ENCODE data around the gene EPB41L4B. TPM values are rescaled to one million over a fixed set of nuclear protein-coding genes. Genes with fewer than 3 reads are reported as not detected.

EPB41L4B gene
- total and polyA plus RNA-seq, 2 of the 13 experiments (the other 11 are each of a cell fraction or from before 2014, with no cell fraction given) = 17.6 to 22.1 TPM

GRCh38 chr9:109193974-109194556 lies 126.8 kb downstream of the EPB41L4B start:
- no peaks in the 10 kb centered on the region for H3K79me2 ChIP-seq (ENCODE audit: insufficient read depth, low read length)
- H3K27ac ChIP-seq (ENCODE audit: extremely low read length, insufficient read depth, low read length) = no peak overlapping the region
- no peaks in the 10 kb centered on the region for H3K9me3 ChIP-seq (ENCODE audit: low read length)
- ChIA-PET POLR2A (no interaction called here), CTCF (ENCODE audit: low intra/inter-chr PET ratio, low total read pairs) (interaction anchor here (2.0 kb wide), 1 partner anchor 207 kb away, joined by 7 read pairs; no protein-coding TSS in a partner anchor)
- FAIRE-seq = no peak
- H3K36me3 ChIP-seq (replicated peaks in 1 of 2; ENCODE audit: control insufficient read depth in 1 of 2, insufficient read depth in 2 of 2, low read length in 2 of 2) = no peaks in the 10 kb centered on the region
- H3K9ac ChIP-seq (ENCODE audit: insufficient read depth, low read depth, low read length) = no peak overlapping the region
- WGBS (ENCODE audit: low lambda C conversion rate) = 36% methylated on average over 7 of the region's 11 CpGs
- H4K20me1 ChIP-seq (ENCODE audit: insufficient read depth, low read length) = no peaks in the 10 kb centered on the region
- no peak overlapping the region for H3K4me3 ChIP-seq (replicated peaks in 1 of 3; ENCODE audit: insufficient read depth in 1 of 3, low read depth in 2 of 3, low read length in 3 of 3)
- TF ChIP-seq EZH2 (conservative IDR thresholded peaks at IDR 0.05; ENCODE audit: low read depth, low read length) = no peak
- no peak for TF ChIP-seq SOX13 (IDR thresholded peaks at IDR 0.05)
- TF ChIP-seq SOX13 (CRISPR knock-in tag; conservative IDR thresholded peaks at IDR 0.05 in 1 of 2, IDR thresholded peaks at IDR 0.05 in 1 of 2) = no peak
- no peak for TF ChIP-seq RXRB (CRISPR knock-in tag; IDR thresholded peaks at IDR 0.05; ENCODE audit: borderline replicate concordance)
- no peak for TF ChIP-seq SIX1 (CRISPR knock-in tag; IDR thresholded peaks at IDR 0.05; ENCODE audit: borderline replicate concordance)
- no peak for TF ChIP-seq ADNP (CRISPR knock-in tag; IDR thresholded peaks at IDR 0.05)
- no peak for TF ChIP-seq MATR3 (CRISPR knock-in tag; IDR thresholded peaks at IDR 0.05)
- H3K27me3 ChIP-seq (ENCODE audit: control insufficient read depth in 1 of 2, insufficient read depth in 2 of 2, low read length in 2 of 2) = no peaks in the 10 kb centered on the region; a peak in 1 of 5 replicates
- H2AFZ ChIP-seq (ENCODE audit: low read length) = no peak overlapping the region
- BruUV-seq (replicated peaks) = no TSS peak
- 0 out of 2 replicates have a peak, but pooled peaks cover 9% of the 10 kb centered on the region for H3K4me1 ChIP-seq (ENCODE audit: insufficient read depth, low read length)
- no peak overlapping the region for H3K4me2 ChIP-seq (ENCODE audit: low read depth, low read length)
- in situ Hi-C loops (cut with HindIII; ENCODE audit: extremely low pct_ligation_motif_present, low pct_unique_long_range_greater_than_20kb) (loop anchor here (5.0 to 25.0 kb wide), 2 partner anchors 128 to 318 kb away; partner anchors contain the start of gene EPB41L4B), intact Hi-C loops (cut with micrococcal nuclease; ENCODE audit: unreplicated experiment) (loop anchor here (2.0 kb wide), 1 partner anchor 121 kb away; no protein-coding TSS in a partner anchor)
- no peak for DNase-seq (ENCODE audit: low spot score)
- ATAC-seq = no peak

All from HepG2 (cell line).